Muscle of leg (tissue), 11 donors: ENCODE measurements around the gene ATP12A. TPM values are rescaled to one million over a fixed set of nuclear protein-coding genes. Genes with fewer than 3 reads are reported as not detected.

ENCODE experiments used
- DNase-seq: peaks from one replicate; pipeline ENCODE4 v3.0.0; 2013
- H3K27ac ChIP-seq: one replicate; pipeline ENCODE4 v1.5.1; 2013; ENCODE audit warnings: mild to moderate bottlenecking, low read length, control low read depth
- H3K27me3 ChIP-seq: one replicate; pipeline ENCODE4 v1.6.1; 2013; ENCODE audit warnings: low read length; ENCODE audit not compliant: control insufficient read depth, insufficient read depth
- H3K36me3 ChIP-seq: one replicate; pipeline ENCODE4 v1.6.1; 2013; ENCODE audit warnings: low read length; ENCODE audit not compliant: control insufficient read depth, insufficient read depth
- H3K4me1 ChIP-seq: one replicate; pipeline ENCODE4 v1.6.1; 2013; ENCODE audit warnings: low read length; ENCODE audit not compliant: control insufficient read depth, insufficient read depth
- H3K4me3 ChIP-seq: one replicate; pipeline ENCODE4 v1.5.1; 2013; ENCODE audit warnings: low read length, control low read depth
- H3K9me3 ChIP-seq: replicated peaks from 2 replicates; pipeline ENCODE4 v1.6.1; 2013; ENCODE audit warnings: low read depth, low read length; ENCODE audit not compliant: control insufficient read depth
- WGBS: methylation state at CpG from one replicate; pipeline ENCODE4 v1.1.5; 2013; ENCODE audit warnings: missing lambda C conversion rate; ENCODE audit not compliant: insufficient coverage; 5-methylcytosine and 5-hydroxymethylcytosine counted together
- polyA plus RNA-seq, 8 donors: library from polyadenylated mRNA; unstranded; fragments of 120-200 nt; gene quantifications; one replicate each; pipeline versions ENCODE4 v1.2.1 to v1.2.3, GENCODE V29; 2013; ENCODE audit warnings: inconsistent platforms in 1 of 8, low replicate concordance in 1 of 8; ENCODE audit not compliant: insufficient read length in 8 of 8, insufficient read depth in 1 of 8
- total RNA-seq: library from RNA; stranded (reverse); fragments of 120-200 nt; gene quantifications from one replicate; pipeline ENCODE4 v1.2.4, GENCODE V29; 2013

ATP12A gene
- total and polyA plus RNA-seq, 9 donors = 0.07 to 0.12 TPM; not detected in 7

DNA sequence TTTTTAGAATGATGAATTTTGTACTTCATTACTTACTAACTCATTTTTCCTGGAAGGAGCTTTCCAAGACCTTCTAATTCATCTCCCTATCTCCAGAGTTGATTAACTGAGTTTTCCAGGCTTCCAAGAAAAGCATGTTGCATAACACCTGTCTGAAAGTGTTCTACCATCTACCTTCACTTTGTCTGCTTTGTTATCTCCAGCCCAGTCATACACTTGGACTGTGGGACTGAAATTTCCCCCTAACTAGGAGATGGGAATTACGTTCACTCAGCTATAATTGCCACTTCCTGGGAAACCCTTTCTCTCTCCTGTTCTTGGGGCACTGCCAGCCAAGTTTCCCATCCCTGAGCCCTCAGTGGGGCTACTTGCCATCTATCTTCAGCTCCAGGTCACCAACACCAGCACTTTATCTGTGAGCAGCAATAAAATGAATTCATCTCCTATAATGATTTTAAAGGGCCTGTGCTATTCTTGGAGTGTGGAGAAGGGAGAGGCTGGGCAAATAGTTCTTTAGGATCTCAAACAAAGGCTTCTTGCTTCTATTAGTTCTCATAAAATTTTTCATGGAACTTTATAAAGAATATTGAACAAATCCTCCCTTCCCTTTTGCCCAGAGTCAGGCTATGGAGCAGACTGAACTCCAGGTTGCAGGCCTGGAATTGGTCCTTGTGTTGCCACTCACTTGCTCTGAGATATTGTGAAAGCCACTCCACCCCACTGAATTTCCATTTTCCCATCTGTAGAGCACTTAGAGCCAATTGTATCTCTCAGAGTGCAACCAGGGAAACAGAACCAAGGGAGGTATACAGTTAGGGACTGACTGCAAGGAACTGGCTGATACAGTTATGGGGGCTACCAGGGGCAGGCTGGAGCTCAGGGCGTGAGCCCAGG, 17.8 kb upstream of the ATP12A start:
- no peaks in the 10 kb centered on the region for H3K4me1 ChIP-seq
- no peak for DNase-seq
- H3K27me3 ChIP-seq = no peaks in the 10 kb centered on the region
- WGBS = 72% methylated on average over 2 of the region's 2 CpGs
- no peaks in the 10 kb centered on the region for H3K9me3 ChIP-seq
- no peak overlapping the region for H3K4me3 ChIP-seq
- no peak overlapping the region for H3K27ac ChIP-seq
- H3K36me3 ChIP-seq = no peaks in the 10 kb centered on the region

DNA sequence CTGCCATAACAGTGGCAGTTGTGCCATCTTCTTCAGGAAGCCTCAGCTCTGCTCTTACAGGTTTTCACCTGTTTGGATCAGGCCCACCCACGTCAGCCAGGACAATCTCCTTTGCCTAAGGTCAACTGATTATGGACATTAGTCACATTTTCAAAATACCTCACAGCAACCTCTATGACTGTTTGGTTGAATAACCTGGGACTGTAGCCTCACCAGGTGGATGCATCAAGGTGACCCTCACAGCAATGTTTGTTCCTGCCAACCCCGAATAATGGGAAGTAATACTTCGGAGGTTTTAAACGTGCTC, 17.2 kb upstream of the ATP12A start:
- no peak for DNase-seq
- no peaks in the 10 kb centered on the region for H3K27me3 ChIP-seq
- H3K36me3 ChIP-seq = no peaks in the 10 kb centered on the region
- no peaks in the 10 kb centered on the region for H3K4me1 ChIP-seq
- no peak overlapping the region for H3K4me3 ChIP-seq
- no peak overlapping the region for H3K27ac ChIP-seq
- WGBS = 67% methylated on average over 1 of the region's 4 CpGs
- H3K9me3 ChIP-seq = no peaks in the 10 kb centered on the region

DNA sequence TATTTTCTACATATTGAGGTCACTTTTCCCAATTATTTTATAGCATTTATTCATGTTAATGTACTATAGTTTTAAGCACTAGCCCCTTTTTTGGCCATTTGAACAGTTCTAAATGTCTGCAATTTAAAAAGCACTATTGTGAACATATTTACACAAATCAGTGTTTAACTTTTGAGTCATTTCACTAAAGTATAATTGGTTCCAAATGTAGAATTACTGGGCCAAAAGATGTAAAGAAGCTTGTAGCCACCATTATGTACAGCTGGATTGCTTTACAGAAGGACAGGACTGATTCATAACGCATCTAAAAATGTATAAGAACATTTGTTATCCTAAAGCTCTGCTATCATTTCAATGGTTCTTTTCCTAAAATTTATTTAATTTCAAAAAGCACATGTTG, 16.6 kb upstream of the ATP12A start:
- no peak overlapping the region for H3K27ac ChIP-seq
- DNase-seq = no peak
- no peaks in the 10 kb centered on the region for H3K9me3 ChIP-seq
- no CpG with 5 or more reads among the region's 1 CpG for WGBS
- no peaks in the 10 kb centered on the region for H3K36me3 ChIP-seq
- H3K27me3 ChIP-seq = no peaks in the 10 kb centered on the region
- no peak overlapping the region for H3K4me3 ChIP-seq
- H3K4me1 ChIP-seq = no peaks in the 10 kb centered on the region

DNA sequence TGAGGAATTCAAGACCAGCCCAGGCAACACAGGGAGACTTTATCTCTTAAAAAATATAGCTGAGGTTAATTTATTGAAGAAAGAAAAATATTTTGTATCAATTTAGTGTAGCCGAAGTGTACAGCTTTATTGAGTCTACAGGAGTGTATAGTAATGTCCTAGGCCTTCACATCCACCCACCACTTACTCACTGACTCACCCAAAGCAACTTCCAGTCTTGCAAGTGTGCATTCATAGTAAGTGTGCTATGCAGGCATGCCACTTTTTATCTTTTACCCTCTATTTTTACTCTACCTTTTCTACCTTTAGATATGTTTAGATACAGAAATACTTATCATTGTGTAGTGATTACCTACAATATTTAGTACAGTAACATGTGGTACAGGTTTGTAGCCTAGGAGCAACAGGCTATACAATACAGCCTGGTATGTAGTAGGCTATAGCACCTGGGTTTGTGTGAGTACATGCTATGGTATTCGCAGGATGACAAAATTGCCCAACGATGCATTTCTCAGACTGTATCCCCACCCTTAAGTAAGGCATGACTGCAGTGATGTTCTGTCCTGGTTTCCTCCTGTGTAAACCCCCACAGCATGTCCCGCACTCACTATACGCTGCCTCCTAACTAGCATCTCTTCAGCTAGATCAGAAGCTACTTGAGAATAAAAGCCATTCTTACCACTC, 15.3 kb upstream of the ATP12A start:
- WGBS = 100% methylated on average over 3 of the region's 5 CpGs
- Histone ChIP-seq H3K9me3 (no peaks in the 10 kb centered on the region), H3K4me3 (no peak overlapping the region), H3K27me3 (peaks cover under 1% of the 10 kb centered on the region), H3K27ac (no peak overlapping the region), H3K36me3 (no peaks in the 10 kb centered on the region), H3K4me1 (no peaks in the 10 kb centered on the region)
- no peak for DNase-seq

DNA sequence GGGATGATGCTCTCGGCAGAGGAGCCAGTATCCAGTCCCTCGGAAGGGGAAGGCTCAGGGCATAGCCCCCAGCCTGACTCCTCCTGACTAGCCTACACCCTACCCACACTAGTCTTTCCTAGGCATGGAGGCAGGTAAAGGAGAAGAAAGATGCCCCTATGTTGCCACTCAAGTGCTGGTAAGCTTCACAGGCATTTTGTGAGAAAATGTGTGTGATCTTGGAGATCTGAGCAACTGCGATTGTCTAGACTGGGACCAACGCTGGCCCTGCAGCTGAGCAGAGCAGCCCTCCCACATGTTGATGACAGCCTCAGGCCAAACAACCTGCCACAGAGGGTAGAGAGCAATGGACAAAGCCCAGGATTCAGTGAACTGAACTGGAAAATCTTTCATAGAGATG, 11.7 kb upstream of the ATP12A start:
- H3K9me3 ChIP-seq = no peaks in the 10 kb centered on the region

DNA sequence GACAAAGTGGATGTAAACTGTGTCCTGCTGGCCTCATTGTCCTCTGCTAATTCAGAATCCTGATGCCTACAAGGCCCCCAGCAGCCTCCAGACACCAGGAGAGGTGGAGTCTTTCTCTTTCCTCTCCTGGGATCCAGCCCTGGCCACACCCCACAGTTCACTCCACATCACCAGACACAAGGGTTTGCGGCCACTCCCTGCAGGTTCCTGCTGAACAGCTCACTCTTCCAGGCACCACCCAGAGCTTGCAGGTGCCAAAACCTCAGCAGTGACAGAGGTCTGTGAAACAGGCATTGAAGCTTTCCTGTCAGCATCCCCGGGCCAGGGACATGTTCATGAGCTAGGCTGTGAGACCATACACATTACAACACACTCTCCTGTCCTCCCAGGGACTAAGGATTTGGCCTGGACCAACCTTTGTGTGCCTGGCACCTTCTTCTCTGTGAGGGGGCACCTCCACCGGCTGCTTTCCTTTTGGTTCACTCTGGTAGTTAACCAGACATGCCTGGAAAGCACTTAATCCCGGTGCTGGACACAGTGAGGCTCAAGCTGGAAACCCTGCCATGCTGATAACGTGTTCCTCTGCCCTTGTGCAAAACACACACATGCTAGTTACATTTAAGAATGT, 11.1 kb upstream of the ATP12A start:
- Histone ChIP-seq H3K36me3 (no peaks in the 10 kb centered on the region), H3K27me3 (peaks cover 2% of the 10 kb centered on the region), H3K27ac (no peak overlapping the region), H3K4me1 (peaks cover 5% of the 10 kb centered on the region), H3K9me3 (no peaks in the 10 kb centered on the region), H3K4me3 (no peak overlapping the region)
- 82% methylated on average over 3 of the region's 5 CpGs for WGBS
- no peak for DNase-seq

More for the DNA sequence above, 11.7 kb upstream of the ATP12A start:
- DNase-seq = no peak
- WGBS = 60% methylated on average over 1 of the region's 4 CpGs
- Histone ChIP-seq H3K27ac (no peak overlapping the region), H3K36me3 (no peaks in the 10 kb centered on the region), H3K4me3 (no peak overlapping the region), H3K4me1 (peaks cover 5% of the 10 kb centered on the region), H3K27me3 (peaks cover 2% of the 10 kb centered on the region)

DNA sequence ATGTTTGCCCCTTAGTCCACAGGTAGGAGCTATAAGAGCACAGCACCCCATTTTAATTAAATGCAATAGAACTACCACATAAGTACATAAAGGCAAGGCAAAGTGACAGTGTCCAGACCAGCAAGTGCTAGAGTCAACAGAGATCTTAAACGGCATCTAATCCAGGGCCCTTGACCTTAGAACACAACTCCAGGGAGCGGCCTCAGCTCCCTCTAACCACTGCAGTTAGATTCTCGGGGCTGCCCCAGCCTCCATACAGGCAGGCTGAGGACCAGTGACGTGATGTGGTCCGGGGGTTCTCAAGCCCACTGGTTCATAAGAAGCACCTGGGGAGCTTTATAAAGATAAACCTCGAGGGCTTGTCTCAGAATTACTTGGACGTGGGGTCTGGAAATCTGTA, 10.0 kb upstream of the ATP12A start:
- H3K4me3 ChIP-seq = no peak overlapping the region
- H3K9me3 ChIP-seq = no peaks in the 10 kb centered on the region
- no peaks in the 10 kb centered on the region for H3K36me3 ChIP-seq
- H3K27ac ChIP-seq = no peak overlapping the region
- peaks cover 5% of the 10 kb centered on the region for H3K4me1 ChIP-seq
- no peak for DNase-seq
- WGBS = 65% methylated on average over 7 of the region's 7 CpGs
- H3K27me3 ChIP-seq = peaks cover 2% of the 10 kb centered on the region

DNA sequence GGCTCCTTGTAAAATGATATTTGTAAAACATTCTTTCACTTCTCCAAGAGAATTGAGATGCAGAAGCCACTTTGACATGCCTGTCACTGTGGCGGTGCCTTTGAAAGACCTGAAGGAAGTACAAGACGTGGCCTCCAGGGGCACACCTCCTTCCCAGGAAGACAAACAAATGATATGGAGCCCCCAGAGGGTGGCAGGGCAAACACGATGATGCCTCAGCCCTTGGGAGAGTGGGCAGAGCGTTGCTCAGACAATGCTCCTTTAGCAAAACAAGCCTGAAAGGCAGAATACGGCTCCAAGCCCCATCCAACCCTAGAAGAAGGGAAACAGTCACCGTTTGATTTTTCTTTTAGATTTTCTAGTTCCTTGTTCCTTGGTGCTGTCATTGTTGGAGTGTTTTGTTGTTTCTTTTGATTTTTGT, 9.2 kb upstream of the ATP12A start:
- DNase-seq = no peak
- H3K4me1 ChIP-seq = peaks cover 5% of the 10 kb centered on the region
- H3K9me3 ChIP-seq = no peaks in the 10 kb centered on the region
- 25% methylated on average over 3 of the region's 6 CpGs for WGBS
- no peaks in the 10 kb centered on the region for H3K36me3 ChIP-seq
- H3K4me3 ChIP-seq = no peak overlapping the region
- peaks cover 2% of the 10 kb centered on the region for H3K27me3 ChIP-seq
- no peak overlapping the region for H3K27ac ChIP-seq

DNA sequence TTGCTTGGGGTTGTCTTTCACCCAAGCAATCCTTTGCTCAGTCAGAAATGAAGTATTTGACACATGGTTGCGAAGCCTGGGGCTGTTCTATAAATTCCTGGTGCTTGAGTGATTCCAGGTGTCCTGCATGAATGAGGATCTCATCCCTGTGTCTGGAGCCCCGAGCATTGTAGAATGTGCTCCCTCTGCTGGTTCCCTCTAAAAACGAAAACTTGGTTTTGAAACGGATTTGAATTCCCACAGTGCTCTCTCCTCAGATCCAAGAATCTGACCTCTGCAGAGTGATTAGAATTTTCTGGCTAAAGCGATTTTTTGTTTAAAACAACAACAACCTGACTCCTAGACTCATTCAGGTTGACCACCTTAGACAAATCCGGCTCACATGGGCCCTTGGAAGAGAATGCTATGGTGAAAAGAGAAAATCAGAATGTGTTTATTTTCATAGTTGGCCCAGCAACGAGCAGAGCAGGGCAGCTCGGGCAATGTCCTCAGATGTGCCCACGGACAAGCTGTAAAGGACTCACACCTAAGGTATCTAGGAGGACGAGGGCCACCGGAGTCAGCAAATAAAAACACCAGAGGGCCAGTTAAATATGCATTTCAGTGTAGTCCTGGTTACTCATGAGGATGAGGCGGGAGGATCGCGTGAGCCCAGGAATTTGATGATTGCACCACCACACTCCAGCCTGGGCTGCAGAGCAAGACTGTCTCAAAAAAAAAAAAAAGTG, 8.7 kb upstream of the ATP12A start:
- H3K27ac ChIP-seq = no peak overlapping the region
- WGBS = 10% methylated on average over 7 of the region's 14 CpGs
- H3K36me3 ChIP-seq = no peaks in the 10 kb centered on the region
- H3K4me1 ChIP-seq = peaks cover 5% of the 10 kb centered on the region
- peaks cover 4% of the 10 kb centered on the region for H3K27me3 ChIP-seq
- DNase-seq = peak; percentile 84
- no peaks in the 10 kb centered on the region for H3K9me3 ChIP-seq
- no peak overlapping the region for H3K4me3 ChIP-seq
